HCT116 (cell line): Measurements from ENCODE around the gene TBC1D21. TPM values are rescaled to one million over a fixed set of nuclear protein-coding genes. Genes with fewer than 3 reads are reported as not detected.

ENCODE experiments used
- ATAC-seq: fragments of 200-7000 bp; cut with Tn5 transposase; 2 replicates; pipeline ENCODE4 v1.9.1; 2020; ENCODE audit warnings: mild to moderate bottlenecking, moderate library complexity
- BruUV-seq: library from RNA; stranded (reverse); fragments of 400-500 nt; replicated peaks from 2 replicates; lab custom pipeline; 2021; lab: Mats Ljungman, UMichigan
- CTCF ChIA-PET: fragments of 300-600 bp; sonication (Branson Sonifier 250); formaldehyde crosslinking; loops from one replicate; lab custom pipeline; 2021; ENCODE audit warnings: antibody characterized with exemption; lab: Charles Lee
- POLR2A ChIA-PET: fragments of 300-600, 350-600 bp; sonication (Branson Sonifier 250); formaldehyde crosslinking; loops from one replicate; lab custom pipeline; 2021; ENCODE audit warnings: antibody characterized with exemption; lab: Charles Lee
- RAD21 ChIA-PET, 2 experiments: fragments of 300-600 bp; sonication (Branson Sonifier 250); formaldehyde crosslinking; loops; one replicate each; lab custom pipeline; 2023; ENCODE audit warnings: low total read pairs in 2 of 2; ENCODE audit not compliant: uncharacterized antibody in 2 of 2, unreplicated experiment in 2 of 2, low non-redundant PET in 1 of 2; lab: Charles Lee
- DNase-seq: peaks from one replicate; pipeline ENCODE4 v3.0.0-alpha.2; 2010; ENCODE audit warnings: low read depth, low spot score
- H2AFZ ChIP-seq: fragments of 200-600 bp; shearing (Covaris generic), sonication (generic); 2 replicates; pipeline ENCODE4 v1.6.1; 2017; ENCODE audit warnings: low read depth, mixed run types, mixed read lengths, antibody characterized with exemption, low read length; ENCODE audit not compliant: poor library complexity, severe bottlenecking
- H3K27ac ChIP-seq: 2 replicates; pipeline ENCODE4 v1.5.1; 2012; ENCODE audit warnings: low read depth, low read length
- H3K27me3 ChIP-seq: fragments of 200-600 bp; sonication (generic); 2 replicates; pipeline ENCODE4 v1.6.1; 2016; ENCODE audit warnings: mixed run types, low read length, mixed read lengths; ENCODE audit not compliant: insufficient read depth
- H3K36me3 ChIP-seq, 2 experiments: fragments of 200-500 bp in 1 of 2; fragments of 200-600 bp in 1 of 2; sonication (Bioruptor generic) in 1 of 2; sonication (generic) in 1 of 2; 2 replicates each; pipeline versions ENCODE4 v1.5.1 to v1.6.1; 2014 to 2016; ENCODE audit warnings: low read length in 2 of 2, inconsistent platforms in 1 of 2, mixed read lengths in 1 of 2, mixed run types in 1 of 2; ENCODE audit not compliant: insufficient read depth in 2 of 2, control insufficient read depth in 1 of 2
- H3K4me1 ChIP-seq, 2 experiments: fragments of 200-600 bp in 1 of 2; sonication (generic) in 1 of 2; 2 replicates each; pipeline versions ENCODE4 v1.5.1 to v1.6.1; 2012 to 2017; ENCODE audit warnings: low read length in 2 of 2, inconsistent platforms in 1 of 2, mild to moderate bottlenecking in 1 of 2, mixed read lengths in 1 of 2, mixed run types in 1 of 2, moderate library complexity in 1 of 2; ENCODE audit not compliant: insufficient read depth in 2 of 2, control insufficient read depth in 1 of 2
- H3K4me2 ChIP-seq: fragments of 200-600 bp; sonication (generic); 2 replicates; pipeline ENCODE4 v1.6.1; 2017; ENCODE audit warnings: mixed run types, low read length, mixed read lengths
- H3K4me3 ChIP-seq, 2 experiments: fragments of 200-600 bp in 1 of 2; sonication (generic) in 1 of 2; replicated peaks in 1 of 2; 2 replicates each; pipeline ENCODE4 v1.5.1; 2011 to 2016; ENCODE audit warnings: low read length in 2 of 2, control low read depth in 1 of 2, low read depth in 1 of 2, mild to moderate bottlenecking in 1 of 2, mixed read lengths in 1 of 2, mixed run types in 1 of 2
- H3K79me2 ChIP-seq: fragments of 200-600 bp; sonication (generic); 2 replicates; pipeline ENCODE4 v1.6.1; 2017; ENCODE audit warnings: mild to moderate bottlenecking, mixed run types, low read length, moderate library complexity, mixed read lengths; ENCODE audit not compliant: insufficient read depth
- H3K9ac ChIP-seq: fragments of 200-600 bp; sonication (generic); 2 replicates; pipeline ENCODE4 v1.6.1; 2016; ENCODE audit warnings: low read length, mixed read lengths
- H3K9me2 ChIP-seq: fragments of 200-600 bp; sonication (generic), shearing (Covaris generic); 2 replicates; pipeline ENCODE4 v1.6.1; 2017; ENCODE audit warnings: mixed run types, mild to moderate bottlenecking, moderate library complexity; ENCODE audit not compliant: insufficient read depth
- H3K9me3 ChIP-seq, 2 experiments: fragments of 200-500 bp in 1 of 2; fragments of 200-600 bp in 1 of 2; sonication (Bioruptor generic) in 1 of 2; sonication (generic) in 1 of 2; 2 replicates each; pipeline ENCODE4 v1.6.1; 2014 to 2017; ENCODE audit warnings: low read length in 2 of 2, mixed read lengths in 2 of 2, inconsistent platforms in 1 of 2, low read depth in 1 of 2, mild to moderate bottlenecking in 1 of 2, mixed run types in 1 of 2, moderate library complexity in 1 of 2; ENCODE audit not compliant: control insufficient read depth in 1 of 2, insufficient read depth in 1 of 2
- H4K20me1 ChIP-seq: fragments of 200-600 bp; sonication (generic), shearing (Covaris generic); 2 replicates; pipeline ENCODE4 v1.6.1; 2017; ENCODE audit warnings: mixed run types, mild to moderate bottlenecking, moderate library complexity; ENCODE audit not compliant: insufficient read depth
- ATF3 ChIP-seq: IDR thresholded peaks from 2 replicates; pipeline ENCODE4 v1.6.1; 2012
- CBX3 ChIP-seq: IDR thresholded peaks from 2 replicates; pipeline ENCODE4 v1.6.1; 2012; ENCODE audit warnings: low read depth
- CEBPB ChIP-seq: IDR thresholded peaks from 2 replicates; pipeline ENCODE4 v1.6.1; 2012; ENCODE audit warnings: low read depth
- EGR1 ChIP-seq: IDR thresholded peaks from 2 replicates; pipeline ENCODE4 v1.6.1; 2012; ENCODE audit warnings: low read depth
- ELF1 ChIP-seq: IDR thresholded peaks from 2 replicates; pipeline ENCODE4 v1.6.1; 2012; ENCODE audit warnings: low read depth, borderline replicate concordance
- FOSL1 ChIP-seq: IDR thresholded peaks from 2 replicates; pipeline ENCODE4 v1.6.1; 2012; ENCODE audit warnings: low read depth
- JUND ChIP-seq: IDR thresholded peaks from 2 replicates; pipeline ENCODE4 v1.6.1; 2012
- POLR2AphosphoS5 ChIP-seq: IDR thresholded peaks from 2 replicates; pipeline ENCODE4 v1.6.1; 2011; ENCODE audit warnings: mild to moderate bottlenecking, low read depth, low read length, moderate library complexity
- SIN3A ChIP-seq: IDR thresholded peaks from 2 replicates; pipeline ENCODE4 v1.6.1; 2012; ENCODE audit warnings: low read depth
- SP1 ChIP-seq: IDR thresholded peaks from 2 replicates; pipeline ENCODE4 v1.6.1; 2012; ENCODE audit warnings: low read depth
- TCF7L2 ChIP-seq: IDR thresholded peaks from 2 replicates; pipeline ENCODE4 v1.7.0; 2011; ENCODE audit warnings: borderline replicate concordance, inconsistent platforms; ENCODE audit not compliant: insufficient read depth, insufficient read length; ENCODE audit errors: extremely low read depth
- ZFX ChIP-seq: fragments of 450-650 bp; IDR thresholded peaks from 2 replicates; pipeline ENCODE4 v1.6.1; 2017
- intact Hi-C: fragments of 100-400 bp; cut with micrococcal nuclease; formaldehyde crosslinking; loops from 2 replicates; pipeline ENCODE4 v1.10.0; 2022
- total RNA-seq: library from RNA; stranded (reverse); gene quantifications from one replicate; pipeline ENCODE4 v1.2.1, GENCODE V29; 2021; ENCODE audit not compliant: unreplicated experiment
- TF ChIP-seq, protein P1 (sequence below), 3 experiments: fragments of 200-600 bp in 1 of 3; sonication (generic) in 1 of 3; IDR thresholded peaks in 2 of 3; conservative IDR thresholded peaks in 1 of 3; 2 replicates each; pipeline ENCODE4 v1.5.1; 2012 to 2017; ENCODE audit warnings: low read depth in 2 of 3, low read length in 2 of 3, antibody characterized with exemption in 1 of 3, borderline replicate concordance in 1 of 3, control low read depth in 1 of 3, mild to moderate bottlenecking in 1 of 3, mixed read lengths in 1 of 3, mixed run types in 1 of 3, moderate library complexity in 1 of 3; ENCODE audit not compliant: insufficient read depth in 1 of 3
- TF ChIP-seq, protein P2 (sequence below): IDR thresholded peaks from 2 replicates; pipeline ENCODE4 v1.6.1; 2012; ENCODE audit warnings: low read depth

The TBC1D21 gene
- total RNA-seq, 1 experiment from 2014 or later = not detected

DNA sequence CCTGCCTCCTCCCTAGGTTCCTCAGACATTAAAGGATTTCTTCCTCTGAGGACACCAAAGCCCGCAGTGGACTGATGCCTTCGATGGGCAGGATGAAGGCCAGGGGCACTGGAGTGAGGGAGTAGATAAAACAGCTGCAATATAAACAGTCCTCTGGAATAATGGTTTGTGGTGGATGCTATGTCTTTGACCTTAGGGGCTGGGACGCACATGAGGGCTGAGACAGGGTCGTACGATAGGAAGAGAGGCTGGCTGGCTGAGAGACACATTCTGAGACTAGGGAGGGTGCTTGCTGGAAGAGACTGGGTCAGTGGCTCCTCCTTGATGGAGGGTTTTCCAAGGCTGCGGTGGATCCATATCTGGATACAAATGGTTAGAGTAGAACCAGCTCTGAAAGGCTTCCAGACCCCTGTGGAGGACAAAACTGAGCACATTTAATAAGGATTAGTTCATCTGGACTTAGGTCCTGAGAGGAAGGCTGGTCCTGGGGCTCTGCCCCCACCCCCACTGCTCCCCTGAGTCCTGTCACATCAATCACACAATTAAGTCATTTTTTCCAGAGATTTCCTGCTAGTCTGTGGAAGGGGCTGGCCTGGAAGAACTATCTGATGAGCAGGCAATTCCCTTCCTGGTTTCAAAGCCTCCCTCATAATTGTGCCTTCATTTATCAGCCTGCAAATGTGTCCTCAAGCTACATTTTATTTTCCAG lies 15.8 kb downstream of the TBC1D21 start:
- H3K27me3 ChIP-seq = peaks cover 25% of the 10 kb centered on the region; the same call in 1 of the 2 replicates
- RAD21 ChIA-PET = no interaction called here
- H3K9me2 ChIP-seq = no peaks in the 10 kb centered on the region
- intact Hi-C loops = no loop called here
- DNase-seq (no peak), ATAC-seq (no peak)
- no peak overlapping the region for H3K27ac ChIP-seq
- peaks cover 0 to 3% of the 10 kb centered on the region in 2 experiments; a peak in 1 of 4 replicates for H3K9me3 ChIP-seq
- H3K79me2 ChIP-seq = no peaks in the 10 kb centered on the region
- H3K4me1 ChIP-seq = no peaks in the 10 kb centered on the region
- no peak overlapping the region for H2AFZ ChIP-seq
- no peak overlapping the region for H3K4me2 ChIP-seq
- H3K4me3 ChIP-seq = no peak overlapping the region
- BruUV-seq = no TSS peak
- no peak for TF ChIP-seq POLR2AphosphoS5
- no peak for TF ChIP-seq ATF3
- no peak for TF ChIP-seq SIN3A
- no peak for TF ChIP-seq FOSL1
- TF ChIP-seq EGR1 = no peak
- POLR2A ChIA-PET = no interaction called here
- no peak overlapping the region for H3K9ac ChIP-seq
- no peaks in the 10 kb centered on the region for H4K20me1 ChIP-seq
- H3K36me3 ChIP-seq = no peaks in the 10 kb centered on the region; a peak in 1 of 4 replicates
- CTCF ChIA-PET = interaction anchor here (1.5 kb wide), 1 partner anchor 15 kb away, joined by 4 read pairs; no protein-coding TSS in a partner anchor

DNA sequence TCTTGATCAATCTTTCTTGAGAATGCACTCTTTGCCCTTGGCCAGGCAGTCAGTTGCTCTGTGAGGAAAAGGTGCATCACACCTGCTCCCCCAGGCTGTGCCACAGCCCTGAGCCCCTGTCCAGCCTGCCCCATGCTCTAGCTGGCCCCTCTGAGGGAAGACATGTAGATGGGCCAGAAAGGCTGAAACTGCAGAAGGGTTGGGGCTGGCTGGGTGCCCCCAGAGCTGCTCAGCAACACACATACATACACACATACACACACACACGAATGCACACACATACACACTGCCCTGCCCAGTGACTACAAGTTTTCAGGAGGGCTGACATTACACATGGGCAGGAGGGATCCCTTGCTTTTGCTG lies 16.4 kb downstream of the TBC1D21 start:
- ChIA-PET CTCF (no interaction called here), RAD21 (no interaction called here), POLR2A (no interaction called here)
- H3K9me3 ChIP-seq = peaks cover 0 to 3% of the 10 kb centered on the region in 2 experiments; a peak in 1 of 4 replicates
- H3K4me2 ChIP-seq = no peak overlapping the region
- no peak overlapping the region for H3K27ac ChIP-seq
- no peaks in the 10 kb centered on the region for H3K4me1 ChIP-seq
- no peaks in the 10 kb centered on the region; a peak in 1 of 4 replicates for H3K36me3 ChIP-seq
- ATAC-seq (no peak), DNase-seq (no peak)
- H3K9me2 ChIP-seq = no peaks in the 10 kb centered on the region
- no peak overlapping the region for H2AFZ ChIP-seq
- no peak overlapping the region for H3K4me3 ChIP-seq
- H3K9ac ChIP-seq = no peak overlapping the region
- intact Hi-C loops = no loop called here
- peaks cover 25% of the 10 kb centered on the region; the same call in 1 of the 2 replicates for H3K27me3 ChIP-seq
- no peaks in the 10 kb centered on the region for H3K79me2 ChIP-seq
- BruUV-seq = no TSS peak
- H4K20me1 ChIP-seq = no peaks in the 10 kb centered on the region
- no peak for TF ChIP-seq EGR1
- no peak for TF ChIP-seq CEBPB
- TF ChIP-seq, protein P1, sequence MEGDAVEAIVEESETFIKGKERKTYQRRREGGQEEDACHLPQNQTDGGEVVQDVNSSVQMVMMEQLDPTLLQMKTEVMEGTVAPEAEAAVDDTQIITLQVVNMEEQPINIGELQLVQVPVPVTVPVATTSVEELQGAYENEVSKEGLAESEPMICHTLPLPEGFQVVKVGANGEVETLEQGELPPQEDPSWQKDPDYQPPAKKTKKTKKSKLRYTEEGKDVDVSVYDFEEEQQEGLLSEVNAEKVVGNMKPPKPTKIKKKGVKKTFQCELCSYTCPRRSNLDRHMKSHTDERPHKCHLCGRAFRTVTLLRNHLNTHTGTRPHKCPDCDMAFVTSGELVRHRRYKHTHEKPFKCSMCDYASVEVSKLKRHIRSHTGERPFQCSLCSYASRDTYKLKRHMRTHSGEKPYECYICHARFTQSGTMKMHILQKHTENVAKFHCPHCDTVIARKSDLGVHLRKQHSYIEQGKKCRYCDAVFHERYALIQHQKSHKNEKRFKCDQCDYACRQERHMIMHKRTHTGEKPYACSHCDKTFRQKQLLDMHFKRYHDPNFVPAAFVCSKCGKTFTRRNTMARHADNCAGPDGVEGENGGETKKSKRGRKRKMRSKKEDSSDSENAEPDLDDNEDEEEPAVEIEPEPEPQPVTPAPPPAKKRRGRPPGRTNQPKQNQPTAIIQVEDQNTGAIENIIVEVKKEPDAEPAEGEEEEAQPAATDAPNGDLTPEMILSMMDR (IDR thresholded peaks at IDR 0.05 in 2 of 3, conservative IDR thresholded peaks at IDR 0.05 in 1 of 3; ENCODE audit: borderline replicate concordance in 1 of 3, insufficient read depth in 1 of 3, low read depth in 2 of 3, low read length in 2 of 3) = no peak
- TF ChIP-seq ATF3 = no peak
- no peak for TF ChIP-seq TCF7L2
- no peak for TF ChIP-seq CBX3
- TF ChIP-seq FOSL1 = no peak
- TF ChIP-seq SP1 = no peak
- TF ChIP-seq, protein P2, sequence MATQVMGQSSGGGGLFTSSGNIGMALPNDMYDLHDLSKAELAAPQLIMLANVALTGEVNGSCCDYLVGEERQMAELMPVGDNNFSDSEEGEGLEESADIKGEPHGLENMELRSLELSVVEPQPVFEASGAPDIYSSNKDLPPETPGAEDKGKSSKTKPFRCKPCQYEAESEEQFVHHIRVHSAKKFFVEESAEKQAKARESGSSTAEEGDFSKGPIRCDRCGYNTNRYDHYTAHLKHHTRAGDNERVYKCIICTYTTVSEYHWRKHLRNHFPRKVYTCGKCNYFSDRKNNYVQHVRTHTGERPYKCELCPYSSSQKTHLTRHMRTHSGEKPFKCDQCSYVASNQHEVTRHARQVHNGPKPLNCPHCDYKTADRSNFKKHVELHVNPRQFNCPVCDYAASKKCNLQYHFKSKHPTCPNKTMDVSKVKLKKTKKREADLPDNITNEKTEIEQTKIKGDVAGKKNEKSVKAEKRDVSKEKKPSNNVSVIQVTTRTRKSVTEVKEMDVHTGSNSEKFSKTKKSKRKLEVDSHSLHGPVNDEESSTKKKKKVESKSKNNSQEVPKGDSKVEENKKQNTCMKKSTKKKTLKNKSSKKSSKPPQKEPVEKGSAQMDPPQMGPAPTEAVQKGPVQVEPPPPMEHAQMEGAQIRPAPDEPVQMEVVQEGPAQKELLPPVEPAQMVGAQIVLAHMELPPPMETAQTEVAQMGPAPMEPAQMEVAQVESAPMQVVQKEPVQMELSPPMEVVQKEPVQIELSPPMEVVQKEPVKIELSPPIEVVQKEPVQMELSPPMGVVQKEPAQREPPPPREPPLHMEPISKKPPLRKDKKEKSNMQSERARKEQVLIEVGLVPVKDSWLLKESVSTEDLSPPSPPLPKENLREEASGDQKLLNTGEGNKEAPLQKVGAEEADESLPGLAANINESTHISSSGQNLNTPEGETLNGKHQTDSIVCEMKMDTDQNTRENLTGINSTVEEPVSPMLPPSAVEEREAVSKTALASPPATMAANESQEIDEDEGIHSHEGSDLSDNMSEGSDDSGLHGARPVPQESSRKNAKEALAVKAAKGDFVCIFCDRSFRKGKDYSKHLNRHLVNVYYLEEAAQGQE = no peak
- no peak for TF ChIP-seq JUND
- TF ChIP-seq SIN3A = no peak
- no peak for TF ChIP-seq ELF1
- no peak for TF ChIP-seq ZFX
